GM23338 (cell line): Measurements from ENCODE around the gene WBP2NL. TPM values are rescaled to one million over a fixed set of nuclear protein-coding genes. Genes with fewer than 3 reads are reported as not detected.

Source experiments
- ATAC-seq: fragments of 200-7000 bp; cut with Tn5 transposase; 3 replicates; pipeline ENCODE4 v1.9.1; 2020
- DNase-seq: peaks from one replicate; pipeline ENCODE4 v3.0.0-alpha.2; 2015; ENCODE audit warnings: low spot score
- H2AFZ ChIP-seq: fragments of 200-600 bp; sonication (generic); 2 replicates; pipeline ENCODE4 v1.8.0; 2016; ENCODE audit warnings: antibody characterized with exemption, mild to moderate bottlenecking, moderate library complexity
- H3F3A ChIP-seq: fragments of 200-600 bp; sonication (generic); replicated peaks from 2 replicates; pipeline ENCODE4 v1.8.0; 2017; ENCODE audit warnings: antibody characterized with exemption, mixed run types, low read depth
- H3K27ac ChIP-seq: fragments of 200-600 bp; sonication (generic); 2 replicates; pipeline ENCODE4 v1.6.1; 2016; ENCODE audit warnings: low read depth
- H3K27me3 ChIP-seq: fragments of 200-600 bp; sonication (generic); 2 replicates; pipeline ENCODE4 v1.8.0; 2016; ENCODE audit warnings: mild to moderate bottlenecking, mixed run types, moderate library complexity; ENCODE audit not compliant: insufficient read depth
- H3K36me3 ChIP-seq: fragments of 200-600 bp; sonication (generic); 2 replicates; pipeline ENCODE4 v1.8.0; 2016; ENCODE audit warnings: mild to moderate bottlenecking; ENCODE audit not compliant: insufficient read depth
- H3K4me1 ChIP-seq: fragments of 200-600 bp; sonication (generic); 2 replicates; pipeline ENCODE4 v1.8.0; 2016; ENCODE audit warnings: mild to moderate bottlenecking, moderate library complexity; ENCODE audit not compliant: insufficient read depth
- H3K4me2 ChIP-seq: fragments of 200-600 bp; sonication (generic); 2 replicates; pipeline ENCODE4 v1.7.1; 2017; ENCODE audit warnings: mixed run types
- H3K4me3 ChIP-seq: fragments of 200-600 bp; sonication (generic); 2 replicates; pipeline ENCODE4 v1.6.1; 2016; ENCODE audit warnings: mixed run types
- H3K79me2 ChIP-seq: fragments of 200-600 bp; sonication (generic); replicated peaks from 2 replicates; pipeline ENCODE4 v1.8.0; 2017; ENCODE audit warnings: mild to moderate bottlenecking; ENCODE audit not compliant: insufficient read depth
- H3K9me2 ChIP-seq: fragments of 200-600 bp; sonication (generic); 2 replicates; pipeline ENCODE4 v1.8.0; 2017; ENCODE audit not compliant: insufficient read depth
- H4K20me1 ChIP-seq: fragments of 200-600 bp; sonication (generic); replicated peaks from 2 replicates; pipeline ENCODE4 v1.8.0; 2017; ENCODE audit warnings: mild to moderate bottlenecking; ENCODE audit not compliant: insufficient read depth
- H3K27ac Mint-ChIP-seq: 2 replicates; pipeline ENCODE4 v1.8.0; 2020; ENCODE audit warnings: inconsistent platforms, mild to moderate bottlenecking, moderate library complexity, mixed read lengths
- H3K27me3 Mint-ChIP-seq: 3 replicates; pipeline ENCODE4 v1.8.0; 2022; ENCODE audit warnings: low read depth, mild to moderate bottlenecking, moderate library complexity, mixed read lengths, inconsistent platforms; ENCODE audit not compliant: insufficient read depth, poor library complexity
- H3K36me3 Mint-ChIP-seq: 3 replicates; pipeline ENCODE4 v1.8.0; 2021; ENCODE audit warnings: low read depth, mild to moderate bottlenecking, inconsistent platforms, moderate library complexity, mixed read lengths
- H3K4me1 Mint-ChIP-seq: 3 replicates; pipeline ENCODE4 v1.8.0; 2020; ENCODE audit warnings: mild to moderate bottlenecking, inconsistent platforms, mixed read lengths
- H3K4me3 Mint-ChIP-seq: 3 replicates; pipeline ENCODE4 v1.8.0; 2021; ENCODE audit warnings: moderate library complexity, mild to moderate bottlenecking, inconsistent platforms, mixed read lengths
- H3K9me3 Mint-ChIP-seq: 3 replicates; pipeline ENCODE4 v1.8.0; 2020; ENCODE audit warnings: moderate library complexity, mild to moderate bottlenecking, inconsistent platforms, mixed read lengths
- CREB1 ChIP-seq: fragments of 250-450 bp; sonication (Bioruptor Pico); IDR thresholded peaks from 2 replicates; pipeline ENCODE4 v1.5.0; 2020; ENCODE audit warnings: low read depth, mild to moderate bottlenecking, moderate library complexity
- EZH2 ChIP-seq: fragments of 200-600 bp; sonication (generic); IDR thresholded peaks from one replicate; pipeline ENCODE4 v1.8.0; 2017; ENCODE audit warnings: antibody characterized with exemption, mild to moderate bottlenecking, low read depth; ENCODE audit not compliant: unreplicated experiment
- POLR2AphosphoS5 ChIP-seq: IDR thresholded peaks from 2 replicates; pipeline ENCODE4 v1.6.1; 2016; ENCODE audit warnings: antibody characterized with exemption, low read depth
- ZNF114 ChIP-seq: fragments of 250-450 bp; sonication (Bioruptor Pico); IDR thresholded peaks from 2 replicates; pipeline ENCODE4 v1.5.0; 2020; ENCODE audit warnings: mild to moderate bottlenecking, moderate library complexity
- ZNF331 ChIP-seq: fragments of 250-450 bp; sonication (Bioruptor Pico); IDR thresholded peaks from 2 replicates; pipeline ENCODE4 v1.5.0; 2020; ENCODE audit warnings: low read depth, mild to moderate bottlenecking, moderate library complexity
- polyA plus RNA-seq: library from polyadenylated mRNA; unstranded; fragments of >200 nt; fragmentation: Nextera tagmentation; extraction: Ambion mirVana; gene quantifications from 2 replicates; pipeline ENCODE4 v1.2.1, GENCODE V29; 2016
- total RNA-seq: library from RNA; depleted of rRNA; stranded (reverse); fragments of >200 nt; shearing (Covaris generic); gene quantifications from 2 replicates; pipeline ENCODE4 v1.2.3, GENCODE V29; 2014
- TF ChIP-seq, protein P1 (sequence below), 2 experiments: fragments of 200-600 bp in 1 of 2; sonication (generic) in 1 of 2; conservative IDR thresholded peaks; 2 replicates each; pipeline versions ENCODE4 v1.5.1 to v1.6.1; 2016 to 2017; ENCODE audit warnings: antibody characterized with exemption in 2 of 2, low read depth in 2 of 2, mild to moderate bottlenecking in 2 of 2, moderate library complexity in 1 of 2
- TF ChIP-seq, protein P2 (sequence below): IDR thresholded peaks from one replicate; pipeline ENCODE4 v1.6.1; 2018; ENCODE audit warnings: antibody characterized with exemption; ENCODE audit not compliant: unreplicated experiment
- TF ChIP-seq, protein P3 (sequence below): IDR thresholded peaks from 2 replicates; pipeline ENCODE4 v1.6.1; 2016; ENCODE audit warnings: antibody characterized with exemption
- TF ChIP-seq, protein P4 (sequence below): fragments of 250-450 bp; sonication (Bioruptor Pico); IDR thresholded peaks from 2 replicates; pipeline ENCODE4 v1.5.0; 2020; ENCODE audit warnings: mild to moderate bottlenecking, moderate library complexity

The WBP2NL gene
- total and polyA plus RNA-seq, 2 experiments from 2014 or later = 0.14 TPM; not detected in 1

DNA sequence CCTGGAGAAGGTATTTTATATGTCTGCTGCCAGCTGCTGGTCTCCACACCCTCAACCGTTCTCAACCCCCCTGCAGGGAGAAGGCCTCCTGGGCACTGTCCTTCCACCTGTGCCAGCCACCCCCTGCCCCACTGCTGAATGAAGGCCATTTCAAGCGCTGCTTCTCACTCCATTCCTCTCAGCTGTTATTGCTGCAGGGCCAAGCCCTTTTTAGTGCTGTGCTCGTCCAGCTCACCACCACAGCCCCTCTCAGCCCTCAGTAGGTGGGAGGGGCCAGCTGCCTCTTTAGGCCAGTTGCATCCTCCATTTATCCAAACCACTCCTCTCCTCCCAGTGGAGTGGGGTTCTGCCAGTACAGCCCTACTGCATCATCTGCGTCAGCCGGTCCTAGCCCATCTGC lies 1.8 kb upstream of the WBP2NL start:
- Histone ChIP-seq H3K27ac (no peak overlapping the region), H3K27me3 (no peaks in the 10 kb centered on the region), H3K4me1 (no peaks in the 10 kb centered on the region), H3F3A (no peaks in the 10 kb centered on the region), H3K4me3 (no peak overlapping the region), H3K9me2 (no peaks in the 10 kb centered on the region), H4K20me1 (no peaks in the 10 kb centered on the region; the same call in 1 of the 2 replicates), H3K79me2 (no peaks in the 10 kb centered on the region), H3K36me3 (no peaks in the 10 kb centered on the region), H3K4me2 (no peak overlapping the region), H2AFZ (no peak overlapping the region)
- Mint-ChIP-seq H3K4me3 (no peak overlapping the region), H3K27ac (no peak overlapping the region), H3K36me3 (peaks cover 10% of the 10 kb centered on the region), H3K4me1 (peaks cover 8% of the 10 kb centered on the region; the same call in 2 of the 3 replicates), H3K27me3 (peaks cover 1% of the 10 kb centered on the region), H3K9me3 (no peaks in the 10 kb centered on the region)
- ATAC-seq = no peak
- no peak for TF ChIP-seq CREB1 (CRISPR knock-in tag)
- no peak for TF ChIP-seq POLR2AphosphoS5
- no peak for TF ChIP-seq EZH2
- TF ChIP-seq, protein P1, sequence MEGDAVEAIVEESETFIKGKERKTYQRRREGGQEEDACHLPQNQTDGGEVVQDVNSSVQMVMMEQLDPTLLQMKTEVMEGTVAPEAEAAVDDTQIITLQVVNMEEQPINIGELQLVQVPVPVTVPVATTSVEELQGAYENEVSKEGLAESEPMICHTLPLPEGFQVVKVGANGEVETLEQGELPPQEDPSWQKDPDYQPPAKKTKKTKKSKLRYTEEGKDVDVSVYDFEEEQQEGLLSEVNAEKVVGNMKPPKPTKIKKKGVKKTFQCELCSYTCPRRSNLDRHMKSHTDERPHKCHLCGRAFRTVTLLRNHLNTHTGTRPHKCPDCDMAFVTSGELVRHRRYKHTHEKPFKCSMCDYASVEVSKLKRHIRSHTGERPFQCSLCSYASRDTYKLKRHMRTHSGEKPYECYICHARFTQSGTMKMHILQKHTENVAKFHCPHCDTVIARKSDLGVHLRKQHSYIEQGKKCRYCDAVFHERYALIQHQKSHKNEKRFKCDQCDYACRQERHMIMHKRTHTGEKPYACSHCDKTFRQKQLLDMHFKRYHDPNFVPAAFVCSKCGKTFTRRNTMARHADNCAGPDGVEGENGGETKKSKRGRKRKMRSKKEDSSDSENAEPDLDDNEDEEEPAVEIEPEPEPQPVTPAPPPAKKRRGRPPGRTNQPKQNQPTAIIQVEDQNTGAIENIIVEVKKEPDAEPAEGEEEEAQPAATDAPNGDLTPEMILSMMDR (conservative IDR thresholded peaks at IDR 0.05; ENCODE audit: low read depth in 2 of 2) = no peak
- TF ChIP-seq, protein P2, sequence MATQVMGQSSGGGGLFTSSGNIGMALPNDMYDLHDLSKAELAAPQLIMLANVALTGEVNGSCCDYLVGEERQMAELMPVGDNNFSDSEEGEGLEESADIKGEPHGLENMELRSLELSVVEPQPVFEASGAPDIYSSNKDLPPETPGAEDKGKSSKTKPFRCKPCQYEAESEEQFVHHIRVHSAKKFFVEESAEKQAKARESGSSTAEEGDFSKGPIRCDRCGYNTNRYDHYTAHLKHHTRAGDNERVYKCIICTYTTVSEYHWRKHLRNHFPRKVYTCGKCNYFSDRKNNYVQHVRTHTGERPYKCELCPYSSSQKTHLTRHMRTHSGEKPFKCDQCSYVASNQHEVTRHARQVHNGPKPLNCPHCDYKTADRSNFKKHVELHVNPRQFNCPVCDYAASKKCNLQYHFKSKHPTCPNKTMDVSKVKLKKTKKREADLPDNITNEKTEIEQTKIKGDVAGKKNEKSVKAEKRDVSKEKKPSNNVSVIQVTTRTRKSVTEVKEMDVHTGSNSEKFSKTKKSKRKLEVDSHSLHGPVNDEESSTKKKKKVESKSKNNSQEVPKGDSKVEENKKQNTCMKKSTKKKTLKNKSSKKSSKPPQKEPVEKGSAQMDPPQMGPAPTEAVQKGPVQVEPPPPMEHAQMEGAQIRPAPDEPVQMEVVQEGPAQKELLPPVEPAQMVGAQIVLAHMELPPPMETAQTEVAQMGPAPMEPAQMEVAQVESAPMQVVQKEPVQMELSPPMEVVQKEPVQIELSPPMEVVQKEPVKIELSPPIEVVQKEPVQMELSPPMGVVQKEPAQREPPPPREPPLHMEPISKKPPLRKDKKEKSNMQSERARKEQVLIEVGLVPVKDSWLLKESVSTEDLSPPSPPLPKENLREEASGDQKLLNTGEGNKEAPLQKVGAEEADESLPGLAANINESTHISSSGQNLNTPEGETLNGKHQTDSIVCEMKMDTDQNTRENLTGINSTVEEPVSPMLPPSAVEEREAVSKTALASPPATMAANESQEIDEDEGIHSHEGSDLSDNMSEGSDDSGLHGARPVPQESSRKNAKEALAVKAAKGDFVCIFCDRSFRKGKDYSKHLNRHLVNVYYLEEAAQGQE = no peak
- no peak for TF ChIP-seq ZNF114 (CRISPR knock-in tag)
- no peak for DNase-seq

DNA sequence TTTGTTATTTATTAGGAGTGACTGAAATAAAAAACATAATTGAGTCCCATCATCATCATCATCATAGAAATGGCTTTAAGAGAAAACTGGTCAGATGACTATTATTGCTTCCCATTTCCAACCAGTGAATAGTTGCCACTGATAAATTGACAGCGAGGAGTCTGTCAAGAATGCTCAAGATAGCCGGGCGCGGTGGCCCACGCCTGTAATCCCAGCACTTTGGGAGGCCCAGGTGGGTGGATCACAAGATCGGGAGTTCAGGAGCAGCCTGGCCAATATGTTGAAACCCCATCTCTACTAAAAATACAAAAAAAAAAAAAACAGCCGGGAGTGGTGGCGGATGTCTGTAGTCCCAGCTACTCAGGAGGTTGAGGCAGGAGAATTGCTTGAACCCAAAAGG lies 1.9 kb downstream of the WBP2NL start:
- no peaks in the 10 kb centered on the region; the same call in 1 of the 2 replicates for H3K9me2 ChIP-seq
- H3K79me2 ChIP-seq = no peaks in the 10 kb centered on the region
- no peak for ATAC-seq
- H3K9me3 Mint-ChIP-seq = no peaks in the 10 kb centered on the region
- no peak overlapping the region for H3K4me3 Mint-ChIP-seq
- H3F3A ChIP-seq = no peaks in the 10 kb centered on the region
- H3K4me2 ChIP-seq = no peak overlapping the region
- no peak for DNase-seq
- H3K27ac Mint-ChIP-seq = no peak overlapping the region
- no peaks in the 10 kb centered on the region; the same call in 1 of the 2 replicates for H4K20me1 ChIP-seq
- no peak overlapping the region for H2AFZ ChIP-seq
- H3K36me3 ChIP-seq = no peaks in the 10 kb centered on the region
- no peaks in the 10 kb centered on the region for H3K27me3 ChIP-seq
- H3K4me1 ChIP-seq = no peaks in the 10 kb centered on the region
- peaks cover 1% of the 10 kb centered on the region for H3K27me3 Mint-ChIP-seq
- H3K36me3 Mint-ChIP-seq = peaks cover under 1% of the 10 kb centered on the region; the same call in 2 of the 3 replicates
- H3K4me1 Mint-ChIP-seq = peaks cover 8% of the 10 kb centered on the region; the same call in 2 of the 3 replicates
- H3K4me3 ChIP-seq = no peak overlapping the region
- H3K27ac ChIP-seq = no peak overlapping the region
- TF ChIP-seq ZNF331 (CRISPR knock-in tag) (no peak), CREB1 (CRISPR knock-in tag) (no peak), EZH2 (no peak)
- TF ChIP-seq, protein P3, sequence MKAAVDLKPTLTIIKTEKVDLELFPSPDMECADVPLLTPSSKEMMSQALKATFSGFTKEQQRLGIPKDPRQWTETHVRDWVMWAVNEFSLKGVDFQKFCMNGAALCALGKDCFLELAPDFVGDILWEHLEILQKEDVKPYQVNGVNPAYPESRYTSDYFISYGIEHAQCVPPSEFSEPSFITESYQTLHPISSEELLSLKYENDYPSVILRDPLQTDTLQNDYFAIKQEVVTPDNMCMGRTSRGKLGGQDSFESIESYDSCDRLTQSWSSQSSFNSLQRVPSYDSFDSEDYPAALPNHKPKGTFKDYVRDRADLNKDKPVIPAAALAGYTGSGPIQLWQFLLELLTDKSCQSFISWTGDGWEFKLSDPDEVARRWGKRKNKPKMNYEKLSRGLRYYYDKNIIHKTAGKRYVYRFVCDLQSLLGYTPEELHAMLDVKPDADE = no peak
- TF ChIP-seq, protein P4, sequence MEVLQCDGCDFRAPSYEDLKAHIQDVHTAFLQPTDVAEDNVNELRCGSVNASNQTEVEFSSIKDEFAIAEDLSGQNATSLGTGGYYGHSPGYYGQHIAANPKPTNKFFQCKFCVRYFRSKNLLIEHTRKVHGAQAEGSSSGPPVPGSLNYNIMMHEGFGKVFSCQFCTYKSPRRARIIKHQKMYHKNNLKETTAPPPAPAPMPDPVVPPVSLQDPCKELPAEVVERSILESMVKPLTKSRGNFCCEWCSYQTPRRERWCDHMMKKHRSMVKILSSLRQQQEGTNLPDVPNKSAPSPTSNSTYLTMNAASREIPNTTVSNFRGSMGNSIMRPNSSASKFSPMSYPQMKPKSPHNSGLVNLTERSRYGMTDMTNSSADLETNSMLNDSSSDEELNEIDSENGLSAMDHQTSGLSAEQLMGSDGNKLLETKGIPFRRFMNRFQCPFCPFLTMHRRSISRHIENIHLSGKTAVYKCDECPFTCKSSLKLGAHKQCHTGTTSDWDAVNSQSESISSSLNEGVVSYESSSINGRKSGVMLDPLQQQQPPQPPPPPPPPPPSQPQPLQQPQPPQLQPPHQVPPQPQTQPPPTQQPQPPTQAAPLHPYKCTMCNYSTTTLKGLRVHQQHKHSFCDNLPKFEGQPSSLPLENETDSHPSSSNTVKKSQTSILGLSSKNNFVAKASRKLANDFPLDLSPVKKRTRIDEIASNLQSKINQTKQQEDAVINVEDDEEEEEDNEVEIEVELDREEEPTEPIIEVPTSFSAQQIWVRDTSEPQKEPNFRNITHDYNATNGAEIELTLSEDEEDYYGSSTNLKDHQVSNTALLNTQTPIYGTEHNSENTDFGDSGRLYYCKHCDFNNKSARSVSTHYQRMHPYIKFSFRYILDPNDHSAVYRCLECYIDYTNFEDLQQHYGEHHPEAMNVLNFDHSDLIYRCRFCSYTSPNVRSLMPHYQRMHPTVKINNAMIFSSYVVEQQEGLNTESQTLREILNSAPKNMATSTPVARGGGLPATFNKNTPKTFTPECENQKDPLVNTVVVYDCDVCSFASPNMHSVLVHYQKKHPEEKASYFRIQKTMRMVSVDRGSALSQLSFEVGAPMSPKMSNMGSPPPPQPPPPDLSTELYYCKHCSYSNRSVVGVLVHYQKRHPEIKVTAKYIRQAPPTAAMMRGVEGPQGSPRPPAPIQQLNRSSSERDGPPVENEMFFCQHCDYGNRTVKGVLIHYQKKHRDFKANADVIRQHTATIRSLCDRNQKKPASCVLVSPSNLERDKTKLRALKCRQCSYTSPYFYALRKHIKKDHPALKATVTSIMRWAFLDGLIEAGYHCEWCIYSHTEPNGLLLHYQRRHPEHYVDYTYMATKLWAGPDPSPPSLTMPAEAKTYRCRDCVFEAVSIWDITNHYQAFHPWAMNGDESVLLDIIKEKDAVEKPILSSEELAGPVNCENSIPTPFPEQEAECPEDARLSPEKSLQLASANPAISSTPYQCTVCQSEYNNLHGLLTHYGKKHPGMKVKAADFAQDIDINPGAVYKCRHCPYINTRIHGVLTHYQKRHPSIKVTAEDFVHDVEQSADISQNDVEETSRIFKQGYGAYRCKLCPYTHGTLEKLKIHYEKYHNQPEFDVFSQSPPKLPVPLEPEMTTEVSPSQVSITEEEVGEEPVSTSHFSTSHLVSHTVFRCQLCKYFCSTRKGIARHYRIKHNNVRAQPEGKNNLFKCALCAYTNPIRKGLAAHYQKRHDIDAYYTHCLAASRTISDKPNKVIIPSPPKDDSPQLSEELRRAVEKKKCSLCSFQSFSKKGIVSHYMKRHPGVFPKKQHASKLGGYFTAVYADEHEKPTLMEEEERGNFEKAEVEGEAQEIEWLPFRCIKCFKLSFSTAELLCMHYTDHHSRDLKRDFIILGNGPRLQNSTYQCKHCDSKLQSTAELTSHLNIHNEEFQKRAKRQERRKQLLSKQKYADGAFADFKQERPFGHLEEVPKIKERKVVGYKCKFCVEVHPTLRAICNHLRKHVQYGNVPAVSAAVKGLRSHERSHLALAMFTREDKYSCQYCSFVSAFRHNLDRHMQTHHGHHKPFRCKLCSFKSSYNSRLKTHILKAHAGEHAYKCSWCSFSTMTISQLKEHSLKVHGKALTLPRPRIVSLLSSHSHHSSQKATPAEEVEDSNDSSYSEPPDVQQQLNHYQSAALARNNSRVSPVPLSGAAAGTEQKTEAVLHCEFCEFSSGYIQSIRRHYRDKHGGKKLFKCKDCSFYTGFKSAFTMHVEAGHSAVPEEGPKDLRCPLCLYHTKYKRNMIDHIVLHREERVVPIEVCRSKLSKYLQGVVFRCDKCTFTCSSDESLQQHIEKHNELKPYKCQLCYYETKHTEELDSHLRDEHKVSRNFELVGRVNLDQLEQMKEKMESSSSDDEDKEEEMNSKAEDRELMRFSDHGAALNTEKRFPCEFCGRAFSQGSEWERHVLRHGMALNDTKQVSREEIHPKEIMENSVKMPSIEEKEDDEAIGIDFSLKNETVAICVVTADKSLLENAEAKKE (CRISPR knock-in tag) = no peak
